ENCODE data around the gene LAMA5. TPM values are rescaled to one million over a fixed set of nuclear protein-coding genes. Genes with fewer than 3 reads are reported as not detected.

Gene LAMA5
- total and polyA plus RNA-seq, 2 of the 8 experiments (the other 6 are each of a cell fraction or from before 2014, with no cell fraction given) = 34.4 to 225 TPM

DNA sequence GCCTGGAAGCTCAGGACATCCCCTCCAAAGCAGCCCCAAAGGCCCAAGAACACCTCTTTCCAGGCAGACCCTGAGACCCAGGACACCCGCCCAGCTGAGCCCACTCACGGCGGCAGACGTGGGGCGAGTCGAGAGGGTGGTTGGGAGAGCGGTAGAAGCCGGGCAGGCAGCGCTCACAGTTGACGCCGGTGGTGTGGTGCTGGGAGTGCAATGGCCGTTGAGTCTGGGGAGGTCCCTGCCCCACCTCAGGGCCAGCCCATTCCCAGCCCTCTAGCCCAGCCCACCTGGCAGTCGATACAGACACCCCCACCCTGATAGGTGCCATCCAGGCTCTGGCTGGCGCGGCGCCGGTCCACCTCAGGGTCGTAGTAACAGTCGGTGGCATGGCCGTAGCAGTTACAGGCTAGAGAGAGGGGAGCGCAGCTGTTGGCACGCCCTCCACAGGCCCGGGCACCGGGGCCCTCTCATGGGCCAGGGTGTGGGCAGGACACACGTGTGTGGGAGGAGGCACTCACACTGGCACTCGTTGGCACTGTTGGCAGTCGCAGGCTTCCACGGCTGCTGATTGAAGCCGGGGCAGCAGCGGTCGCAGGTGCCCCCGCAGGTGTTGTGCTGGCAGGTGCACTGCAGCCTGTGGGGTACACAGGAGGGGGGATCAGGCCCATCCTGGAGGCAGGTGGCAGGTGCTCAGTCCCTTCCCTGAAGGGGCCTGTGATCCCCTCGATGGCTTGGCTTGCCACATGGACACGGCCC lies 20.5 kb downstream of the LAMA5 start (continued):
- TF ChIP-seq KDM4A (IDR thresholded peaks at IDR 0.05; ENCODE audit: low read depth, low read length, severe bottlenecking) = no peak
- TF ChIP-seq RXRA (IDR thresholded peaks at IDR 0.05; ENCODE audit: insufficient read depth, low read depth, low read length) = no peak
- TF ChIP-seq SIX5 (IDR thresholded peaks at IDR 0.05; ENCODE audit: low read depth, low read length) = no peak
- no peak for TF ChIP-seq SIRT6 (IDR thresholded peaks at IDR 0.05; ENCODE audit: low read length)
- no peak for TF ChIP-seq USF2 (IDR thresholded peaks at IDR 0.05; ENCODE audit: low read length)
- TF ChIP-seq SIN3A (conservative IDR thresholded peaks at IDR 0.05 in 1 of 2, IDR thresholded peaks at IDR 0.05 in 1 of 2; ENCODE audit: low read depth in 1 of 2, low read length in 2 of 2) = no peak

Data from H1 (cell line).